Measurements from ENCODE around the gene EFEMP2. TPM values are rescaled to one million over a fixed set of nuclear protein-coding genes. Genes with fewer than 3 reads are reported as not detected.

The EFEMP2 gene
- total and polyA plus RNA-seq, 8 donors = 21.0 to 37.9 (median 28.9) TPM

DNA sequence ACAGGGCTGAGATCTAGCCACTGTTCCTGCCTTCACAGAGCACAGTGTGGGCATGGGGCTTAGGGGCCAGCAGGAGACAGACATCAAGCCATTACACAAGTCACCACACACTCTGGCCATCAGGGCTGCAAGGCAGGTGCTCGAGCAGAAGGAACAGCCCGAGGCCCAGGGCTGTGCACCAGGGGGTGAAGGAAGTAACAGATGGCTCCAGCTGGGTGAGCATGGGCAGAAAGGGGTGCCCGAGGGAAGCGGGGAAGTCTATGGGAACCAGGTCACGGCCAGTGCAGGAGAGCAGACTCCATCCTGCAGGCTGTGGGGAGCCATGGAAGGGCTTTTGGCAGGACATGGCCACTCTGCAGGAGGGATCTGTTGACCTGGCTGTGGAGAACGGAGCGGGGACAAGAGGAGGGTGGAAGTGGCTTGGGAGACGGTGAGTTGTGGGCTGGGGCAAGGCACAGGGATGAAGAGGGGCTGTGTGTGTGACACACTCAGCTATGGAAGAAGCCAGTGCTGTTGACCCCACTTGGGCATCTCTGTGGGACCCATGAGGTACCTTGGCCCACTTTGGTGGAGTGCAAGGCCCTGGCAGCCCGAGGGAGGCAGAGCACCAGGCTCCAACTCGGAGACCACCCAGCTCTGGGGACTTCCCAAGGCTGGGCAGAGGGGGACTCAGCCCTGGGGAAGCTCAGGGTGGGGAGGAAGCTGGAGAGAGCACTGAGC is 42.7 kb upstream of the EFEMP2 start:
- Histone ChIP-seq H3K27me3 (no peaks in the 10 kb centered on the region), H3K27ac (peak overlapping the region; percentile 61 to 98 (median 97)), H3K4me1 (peaks cover 51 to 65% (median 54%) of the 10 kb centered on the region in 4 donors), H3K4me3 (no peak overlapping the region), H3K36me3 (peaks cover 0 to 6% (median 0%) of the 10 kb centered on the region in 4 donors), H3K9me3 (no peaks in the 10 kb centered on the region)
- WGBS, 5 donors = 49 to 69% (median 61%) methylated on average over 10 of the region's 10 CpGs
- DNase-seq = no peak
- intact Hi-C loops (cut with DNase I; ENCODE audit: low total_unique reads) = no loop called here
- TF ChIP-seq POLR2AphosphoS5 (IDR thresholded peaks at IDR 0.05) = no peak
- TF ChIP-seq, protein P1, sequence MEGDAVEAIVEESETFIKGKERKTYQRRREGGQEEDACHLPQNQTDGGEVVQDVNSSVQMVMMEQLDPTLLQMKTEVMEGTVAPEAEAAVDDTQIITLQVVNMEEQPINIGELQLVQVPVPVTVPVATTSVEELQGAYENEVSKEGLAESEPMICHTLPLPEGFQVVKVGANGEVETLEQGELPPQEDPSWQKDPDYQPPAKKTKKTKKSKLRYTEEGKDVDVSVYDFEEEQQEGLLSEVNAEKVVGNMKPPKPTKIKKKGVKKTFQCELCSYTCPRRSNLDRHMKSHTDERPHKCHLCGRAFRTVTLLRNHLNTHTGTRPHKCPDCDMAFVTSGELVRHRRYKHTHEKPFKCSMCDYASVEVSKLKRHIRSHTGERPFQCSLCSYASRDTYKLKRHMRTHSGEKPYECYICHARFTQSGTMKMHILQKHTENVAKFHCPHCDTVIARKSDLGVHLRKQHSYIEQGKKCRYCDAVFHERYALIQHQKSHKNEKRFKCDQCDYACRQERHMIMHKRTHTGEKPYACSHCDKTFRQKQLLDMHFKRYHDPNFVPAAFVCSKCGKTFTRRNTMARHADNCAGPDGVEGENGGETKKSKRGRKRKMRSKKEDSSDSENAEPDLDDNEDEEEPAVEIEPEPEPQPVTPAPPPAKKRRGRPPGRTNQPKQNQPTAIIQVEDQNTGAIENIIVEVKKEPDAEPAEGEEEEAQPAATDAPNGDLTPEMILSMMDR (IDR thresholded peaks at IDR 0.05) = no peak
- TF ChIP-seq POLR2A (IDR thresholded peaks at IDR 0.05) = no peak
- no peak for TF ChIP-seq EP300 (IDR thresholded peaks at IDR 0.05)

DNA sequence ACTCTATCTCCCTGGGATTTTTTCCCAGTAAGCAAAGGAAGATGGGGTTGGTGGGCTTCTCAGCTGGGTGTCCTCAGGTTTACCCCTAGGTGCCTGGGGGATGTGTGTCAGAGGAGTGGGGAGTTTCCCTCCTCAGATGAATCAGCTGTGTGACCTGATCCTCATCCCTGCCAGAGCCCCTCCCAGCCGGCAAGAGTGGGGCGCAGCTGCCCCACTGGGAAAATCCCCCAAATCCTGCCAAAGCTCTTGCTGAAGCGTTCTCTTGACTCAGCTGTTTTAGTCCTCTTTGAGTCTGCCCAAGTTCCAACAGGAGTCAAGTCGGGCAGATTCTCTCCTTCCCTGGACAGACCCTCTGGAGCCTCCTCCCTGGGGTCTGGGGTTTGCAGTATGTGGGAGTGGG is 40.2 kb upstream of the EFEMP2 start:
- H3K4me3 ChIP-seq = no peak overlapping the region
- no peaks in the 10 kb centered on the region for H3K27me3 ChIP-seq
- no peak for TF ChIP-seq POLR2AphosphoS5 (IDR thresholded peaks at IDR 0.05)
- TF ChIP-seq EP300 (IDR thresholded peaks at IDR 0.05) = no peak
- TF ChIP-seq POLR2A (IDR thresholded peaks at IDR 0.05) = no peak
- TF ChIP-seq, protein P1 (IDR thresholded peaks at IDR 0.05) = no peak
- intact Hi-C loops (cut with DNase I; ENCODE audit: low total_unique reads) = no loop called here
- H3K4me1 ChIP-seq = peaks cover 40 to 55% (median 45%) of the 10 kb centered on the region in 4 donors
- DNase-seq = peak in 1 of 2 donors; percentile 29
- H3K36me3 ChIP-seq = peaks cover 0 to 6% (median 0%) of the 10 kb centered on the region in 4 donors
- H3K9me3 ChIP-seq = no peaks in the 10 kb centered on the region
- peak overlapping the region in 2 of 5 donors; percentile 26 to 29 for H3K27ac ChIP-seq
- WGBS, 5 donors = 25 to 61% (median 51%) methylated on average over 4 of the region's 4 CpGs

DNA sequence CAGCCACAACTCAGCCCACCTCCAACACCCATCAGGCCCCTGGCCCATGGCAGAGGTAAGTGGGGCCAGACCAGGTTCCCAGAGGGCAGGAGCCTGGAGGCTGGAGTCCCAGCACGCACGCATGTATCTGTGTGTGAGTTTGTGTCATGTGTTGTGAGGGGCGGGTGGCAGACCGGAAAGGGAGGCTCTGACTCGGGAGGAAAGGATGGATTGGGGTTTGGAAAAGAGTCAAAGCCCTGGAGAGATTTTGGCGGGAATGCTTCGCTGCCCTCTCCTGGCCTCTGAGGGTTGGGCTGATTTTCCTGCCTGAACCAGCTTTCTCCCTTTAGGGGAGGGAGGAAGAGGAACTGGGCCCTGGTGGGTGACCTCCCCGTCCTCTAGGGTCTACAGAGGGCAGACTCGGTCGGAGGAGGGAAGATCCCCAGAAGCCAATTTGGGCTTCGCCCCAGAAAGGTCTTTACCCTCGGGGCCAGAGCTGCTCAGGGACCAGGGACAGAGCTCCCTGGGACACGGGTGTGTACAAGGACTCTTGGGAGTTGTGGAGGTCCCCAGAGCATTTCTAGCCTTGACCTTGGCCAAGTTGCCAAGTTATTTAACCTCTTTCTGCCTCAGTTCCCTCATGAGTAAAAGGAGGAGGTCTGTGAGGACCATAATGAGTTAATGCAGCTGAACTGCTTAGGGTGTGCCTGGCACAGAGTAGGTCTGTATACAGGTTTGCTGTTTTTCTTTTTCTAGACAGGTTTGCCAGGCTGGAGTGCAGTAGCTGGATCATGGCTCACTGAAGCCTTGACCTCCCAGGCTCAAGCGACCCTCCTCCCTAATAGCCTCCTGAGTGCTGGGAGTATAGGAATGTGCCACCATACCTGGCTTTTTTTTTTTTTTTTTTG is 39.3 kb upstream of the EFEMP2 start:
- Histone ChIP-seq H3K27me3 (no peaks in the 10 kb centered on the region), H3K4me1 (peaks cover 31 to 46% (median 35%) of the 10 kb centered on the region in 4 donors), H3K36me3 (no peaks in the 10 kb centered on the region), H3K9me3 (no peaks in the 10 kb centered on the region), H3K4me3 (no peak overlapping the region), H3K27ac (peak overlapping the region; percentile 3 to 68 (median 21))
- TF ChIP-seq, protein P1 (IDR thresholded peaks at IDR 0.05) = peak in 1 of 7 experiments; percentile 22
- no peak for TF ChIP-seq EP300 (IDR thresholded peaks at IDR 0.05)
- peak in 2 of 3 donors; percentile 18 to 27 for TF ChIP-seq POLR2AphosphoS5 (IDR thresholded peaks at IDR 0.05)
- WGBS, 5 donors = 19 to 29% (median 22%) methylated on average over 14 of the region's 14 CpGs
- peak in 1 of 2 donors; percentile 83 for DNase-seq
- intact Hi-C loops (cut with DNase I; ENCODE audit: low total_unique reads) = no loop called here

DNA sequence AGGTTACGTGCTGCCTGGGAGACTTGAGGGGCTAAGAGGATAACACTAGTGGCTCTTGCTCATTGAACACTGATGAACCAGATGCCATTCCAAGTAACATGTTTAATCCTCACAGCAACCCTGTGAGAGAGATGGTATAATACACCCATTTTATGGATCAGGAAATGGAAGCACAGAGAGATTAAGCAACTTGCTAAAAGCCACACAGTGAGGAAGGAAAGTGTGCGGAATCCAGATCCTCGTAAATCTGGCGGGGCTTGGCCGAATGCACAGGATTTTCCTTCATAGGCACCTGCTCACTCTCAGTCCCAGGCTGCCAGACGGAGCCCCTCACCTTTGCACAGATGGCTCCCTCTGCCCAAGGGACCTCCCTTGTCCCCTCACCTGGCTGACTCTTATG is 35.3 kb upstream of the EFEMP2 start:
- TF ChIP-seq, protein P1 (IDR thresholded peaks at IDR 0.05) = no peak
- TF ChIP-seq POLR2A (IDR thresholded peaks at IDR 0.05) (no peak), POLR2AphosphoS5 (IDR thresholded peaks at IDR 0.05) (no peak), EP300 (IDR thresholded peaks at IDR 0.05) (no peak)
- 76 to 93% (median 89%) methylated on average over 6 of the region's 6 CpGs for WGBS, 5 donors
- Histone ChIP-seq H3K27me3 (no peaks in the 10 kb centered on the region), H3K9me3 (no peaks in the 10 kb centered on the region), H3K4me1 (peaks cover 11 to 25% (median 12%) of the 10 kb centered on the region in 4 donors), H3K4me3 (no peak overlapping the region), H3K27ac (no peak overlapping the region), H3K36me3 (no peaks in the 10 kb centered on the region)
- intact Hi-C loops (cut with DNase I; ENCODE audit: low total_unique reads) = no loop called here
- no peak for DNase-seq

All from stomach (tissue), 9 donors.